Vagina (tissue), 2 donors: ENCODE data around the gene RBMX2.

ENCODE experiments used
- CTCF ChIP-seq, 3 experiments: fragments of 450-650 bp in 2 of 3; fragments of 200-600 bp in 1 of 3; sonication (generic) in 1 of 3; IDR thresholded peaks; one replicate each; pipeline ENCODE4 v1.5.1; 2017 to 2019; ENCODE audit warnings: antibody characterized with exemption in 3 of 3, mild to moderate bottlenecking in 2 of 3, moderate library complexity in 2 of 3
- POLR2A ChIP-seq, 2 donors: fragments of 450-650 bp; IDR thresholded peaks; one replicate each; pipeline ENCODE4 v1.6.1; 2017; ENCODE audit warnings: antibody characterized with exemption in 2 of 2, mild to moderate bottlenecking in 2 of 2, moderate library complexity in 2 of 2
- POLR2AphosphoS5 ChIP-seq, 2 donors: sonication (generic); formaldehyde crosslinking; IDR thresholded peaks; one replicate each; pipeline ENCODE4 v1.9.0; 2017; ENCODE audit warnings: antibody characterized with exemption in 2 of 2, mild to moderate bottlenecking in 2 of 2, low read depth in 1 of 2; ENCODE audit not compliant: insufficient read depth in 1 of 2

GRCh38 chrX:130414800-130415199 lies 13.0 kb downstream of the RBMX2 start:
- TF ChIP-seq CTCF (IDR thresholded peaks at IDR 0.05) (no peak), POLR2A (IDR thresholded peaks at IDR 0.05) (no peak), POLR2AphosphoS5 (IDR thresholded peaks at IDR 0.05; ENCODE audit: insufficient read depth in 1 of 2, low read depth in 1 of 2) (no peak)
